Activated CD4-positive, alpha-beta memory T cell treated with anti-CD3 and anti-CD28 coated beads, Interleukin-2, amount 10 ng/mL, durations not matched to agents 7 days and 5 days (primary cell): Measurements from ENCODE around the gene CHD6. TPM values are rescaled to one million over a fixed set of nuclear protein-coding genes. Genes with fewer than 3 reads are reported as not detected.

ENCODE experiments used
- CTCF ChIA-PET: fragments of 350-600 bp; sonication (Branson Sonifier 250); formaldehyde crosslinking; loops from one replicate; lab custom pipeline; 2021; ENCODE audit warnings: antibody characterized with exemption, inconsistent platforms; lab: Charles Lee
- POLR2A ChIA-PET: fragments of 350-600 bp; sonication (Branson Sonifier 250); formaldehyde crosslinking; loops from one replicate; lab custom pipeline; 2021; ENCODE audit warnings: antibody characterized with exemption; lab: Charles Lee
- DNase-seq: peaks from one replicate; pipeline ENCODE4 v3.0.0-alpha.2; 2020
- H3K27ac Mint-ChIP-seq: one replicate; pipeline ENCODE4 v1.8.0; 2021; ENCODE audit warnings: mild to moderate bottlenecking, mixed read lengths
- H3K27me3 Mint-ChIP-seq: one replicate; pipeline ENCODE4 v1.8.0; 2021; ENCODE audit warnings: mixed read lengths
- H3K36me3 Mint-ChIP-seq: one replicate; pipeline ENCODE4 v1.8.0; 2021; ENCODE audit warnings: low read depth, mixed read lengths
- H3K4me1 Mint-ChIP-seq: one replicate; pipeline ENCODE4 v1.8.0; 2021; ENCODE audit warnings: mixed read lengths
- H3K4me3 Mint-ChIP-seq: one replicate; pipeline ENCODE4 v1.8.0; 2021; ENCODE audit warnings: mild to moderate bottlenecking, mixed read lengths
- H3K9me3 Mint-ChIP-seq: one replicate; pipeline ENCODE4 v1.8.0; 2021; ENCODE audit warnings: mixed read lengths
- total RNA-seq, 2 experiments: library from RNA; stranded (reverse); gene quantifications; one replicate each; pipeline ENCODE4 v1.2.3, GENCODE V29; 2021

Gene CHD6
- total RNA-seq, 2 experiments from 2014 or later: 28.0 to 30.3 TPM

- no peaks in the 10 kb centered on the region for H3K27me3 Mint-ChIP-seq
- H3K9me3 Mint-ChIP-seq: peaks cover 41% of the 10 kb centered on the region
- DNase-seq: no peak
- CTCF ChIA-PET: interaction anchor here (0.7 kb wide), 1 partner anchor 289 kb away, joined by 3 read pairs; no protein-coding TSS in a partner anchor
- H3K27ac Mint-ChIP-seq: no peak overlapping the region
- H3K4me1 Mint-ChIP-seq: peaks cover 2% of the 10 kb centered on the region
- peaks cover 23% of the 10 kb centered on the region for H3K36me3 Mint-ChIP-seq
- POLR2A ChIA-PET: no interaction called here
- no peak overlapping the region for H3K4me3 Mint-ChIP-seq
Observed at GRCh38 chr20:41592516-41593216, 25.5 kb downstream of the CHD6 start.

DNA sequence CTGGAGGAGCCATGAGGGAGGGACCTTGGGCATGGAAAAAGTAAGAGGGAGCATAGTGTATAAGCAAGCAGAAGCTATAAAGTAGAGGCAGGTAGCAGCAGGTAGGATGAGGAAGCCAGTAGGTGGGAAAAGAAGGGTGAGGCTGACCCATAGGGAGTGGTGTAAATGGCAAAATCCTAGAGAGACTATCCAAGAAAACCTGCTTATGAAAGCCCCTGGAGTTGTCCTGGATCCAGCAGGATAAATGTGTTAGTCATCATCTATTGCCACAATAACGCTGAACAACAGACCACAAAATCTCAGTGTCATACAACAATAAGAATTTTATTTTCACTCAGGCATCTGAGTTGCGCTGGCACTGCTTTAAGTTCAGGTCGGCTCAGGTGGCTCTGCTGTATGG, 30.2 kb downstream of the CHD6 start:
- no peak for DNase-seq
- Mint-ChIP-seq H3K27ac (no peak overlapping the region), H3K4me1 (no peaks in the 10 kb centered on the region), H3K27me3 (no peaks in the 10 kb centered on the region), H3K36me3 (peaks cover 23% of the 10 kb centered on the region), H3K4me3 (no peak overlapping the region), H3K9me3 (peaks cover 20% of the 10 kb centered on the region)
- ChIA-PET CTCF (interaction anchor here (0.9 kb wide), 1 partner anchor 17 kb away, joined by 3 read pairs; no protein-coding TSS in a partner anchor), POLR2A (interaction anchor here (1.2 kb wide), 1 partner anchor 14 kb away, joined by 3 read pairs; no protein-coding TSS in a partner anchor)

GRCh38 chr20:41587523-41587922, 30.7 kb downstream of the CHD6 start:
- Mint-ChIP-seq H3K4me3 (no peak overlapping the region), H3K36me3 (peaks cover 23% of the 10 kb centered on the region), H3K27me3 (no peaks in the 10 kb centered on the region), H3K27ac (no peak overlapping the region), H3K9me3 (peaks cover 20% of the 10 kb centered on the region), H3K4me1 (no peaks in the 10 kb centered on the region)
- ChIA-PET POLR2A (interaction anchor here (0.6 to 1.2 kb wide), 2 partner anchors 13 to 28 kb away, joined by 3 read pairs; no protein-coding TSS in a partner anchor), CTCF (interaction anchor here (0.9 kb wide), 1 partner anchor 16 kb away, joined by 3 read pairs; no protein-coding TSS in a partner anchor)
- no peak for DNase-seq

DNA sequence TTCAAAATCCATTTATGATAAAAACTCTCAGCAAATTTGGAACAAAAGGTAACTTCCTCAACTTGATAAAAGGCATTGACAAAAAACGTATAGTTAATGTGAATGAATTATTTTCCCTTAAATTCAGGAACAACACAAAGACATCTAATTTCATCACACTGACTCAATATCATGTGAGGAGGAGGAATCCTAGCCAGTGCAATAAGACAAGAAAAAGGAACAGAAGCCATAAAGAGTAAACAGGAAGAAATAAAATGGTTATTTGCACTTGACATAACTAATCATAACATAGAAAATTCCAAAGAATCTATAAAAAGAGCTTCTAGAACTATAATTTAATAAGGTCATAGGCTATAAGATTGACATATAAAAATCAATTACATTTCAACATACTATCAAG, 31.4 kb downstream of the CHD6 start:
- ChIA-PET CTCF (interaction anchor here (0.9 kb wide), 1 partner anchor 15 kb away, joined by 3 read pairs; no protein-coding TSS in a partner anchor), POLR2A (interaction anchor here (0.6 to 1.2 kb wide), 2 partner anchors 12 to 29 kb away, joined by 3 read pairs; no protein-coding TSS in a partner anchor)
- Mint-ChIP-seq H3K27me3 (no peaks in the 10 kb centered on the region), H3K4me1 (no peaks in the 10 kb centered on the region), H3K27ac (no peak overlapping the region), H3K4me3 (no peak overlapping the region), H3K9me3 (peaks cover 20% of the 10 kb centered on the region), H3K36me3 (peaks cover 23% of the 10 kb centered on the region)
- no peak for DNase-seq

- Mint-ChIP-seq H3K36me3 (peaks cover 3% of the 10 kb centered on the region), H3K9me3 (peaks cover 3% of the 10 kb centered on the region)
- CTCF ChIA-PET: interaction anchor here (0.7 kb wide), 1 partner anchor 169 kb away, joined by 3 read pairs; no protein-coding TSS in a partner anchor
Observed at GRCh38 chr20:41580350-41580749, 37.8 kb downstream of the CHD6 start.

GRCh38 chr20:41577129-41578009, 40.8 kb downstream of the CHD6 start:
- H3K27ac Mint-ChIP-seq: no peak overlapping the region
- ChIA-PET POLR2A (no interaction called here), CTCF (no interaction called here)
- H3K4me3 Mint-ChIP-seq: no peak overlapping the region
- H3K9me3 Mint-ChIP-seq: peaks cover 15% of the 10 kb centered on the region
- no peak for DNase-seq
- H3K27me3 Mint-ChIP-seq: no peaks in the 10 kb centered on the region
- H3K4me1 Mint-ChIP-seq: peaks cover 10% of the 10 kb centered on the region
- no peaks in the 10 kb centered on the region for H3K36me3 Mint-ChIP-seq

More at GRCh38 chr20:41580350-41580749, 37.8 kb downstream of the CHD6 start:
- no peak overlapping the region for H3K4me3 Mint-ChIP-seq
- no peaks in the 10 kb centered on the region for H3K4me1 Mint-ChIP-seq
- POLR2A ChIA-PET: no interaction called here
- H3K27ac Mint-ChIP-seq: no peak overlapping the region
- H3K27me3 Mint-ChIP-seq: no peaks in the 10 kb centered on the region
- DNase-seq: no peak

DNA sequence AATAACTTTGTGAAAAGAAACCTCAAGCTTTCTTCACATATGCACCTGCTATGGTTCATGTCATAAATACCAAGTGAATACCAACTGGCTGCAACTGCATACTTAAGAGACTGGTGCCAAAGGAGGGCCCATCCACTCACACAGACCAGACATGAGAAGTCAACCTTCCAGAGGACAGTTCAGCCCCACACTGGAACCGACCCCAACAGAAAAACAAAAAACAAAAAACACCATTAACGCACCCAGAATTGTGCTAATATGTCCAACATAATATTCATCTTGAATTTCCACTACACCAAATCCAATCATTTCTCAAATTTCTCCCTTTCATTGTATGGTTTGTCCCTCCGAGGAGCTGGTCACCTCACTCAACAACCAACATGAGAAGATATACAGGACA, 42.8 kb downstream of the CHD6 start:
- Mint-ChIP-seq H3K27me3 (no peaks in the 10 kb centered on the region), H3K4me1 (peaks cover 10% of the 10 kb centered on the region), H3K9me3 (peaks cover 15% of the 10 kb centered on the region), H3K4me3 (no peak overlapping the region), H3K36me3 (no peaks in the 10 kb centered on the region), H3K27ac (no peak overlapping the region)
- ChIA-PET CTCF (no interaction called here), POLR2A (no interaction called here)
- no peak for DNase-seq

DNA sequence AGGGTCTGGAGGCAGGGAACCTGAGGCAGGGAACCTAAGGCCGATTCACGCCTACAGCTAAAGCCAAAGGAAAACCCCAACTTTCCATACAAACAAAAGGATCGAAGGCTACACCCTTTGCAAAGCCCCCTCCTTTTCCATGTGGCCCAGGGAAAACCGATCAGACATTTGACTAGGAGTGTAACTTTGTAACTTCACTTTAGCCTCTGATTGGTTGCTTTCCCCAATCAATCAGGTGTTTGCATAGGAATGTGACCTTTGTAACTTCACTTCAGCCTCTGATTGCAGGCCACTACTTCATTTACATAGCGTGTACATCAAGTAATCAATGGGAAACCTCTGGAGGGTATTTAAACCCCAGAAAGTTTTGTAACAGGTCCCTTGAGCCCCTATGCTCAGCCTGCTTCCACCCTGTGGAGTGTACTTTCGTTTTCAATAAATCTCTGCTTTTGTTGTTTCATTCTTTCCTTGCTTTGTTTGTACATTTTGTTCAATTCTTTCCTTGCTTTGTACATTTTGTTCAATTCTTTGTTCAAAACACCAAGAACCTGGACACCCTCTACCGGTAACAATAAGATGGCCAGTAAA, 43.3 kb downstream of the CHD6 start:
- H3K4me1 Mint-ChIP-seq: peaks cover 10% of the 10 kb centered on the region
- no peaks in the 10 kb centered on the region for H3K36me3 Mint-ChIP-seq
- no peaks in the 10 kb centered on the region for H3K27me3 Mint-ChIP-seq
- CTCF ChIA-PET: no interaction called here
- H3K4me3 Mint-ChIP-seq: no peak overlapping the region
- H3K27ac Mint-ChIP-seq: no peak overlapping the region
- H3K9me3 Mint-ChIP-seq: peaks cover 15% of the 10 kb centered on the region
- POLR2A ChIA-PET: interaction anchor here (0.9 kb wide), 1 partner anchor 12 kb away, joined by 3 read pairs; no protein-coding TSS in a partner anchor
- DNase-seq: no peak

GRCh38 chr20:41573955-41574354, 44.2 kb downstream of the CHD6 start:
- peaks cover 10% of the 10 kb centered on the region for H3K4me1 Mint-ChIP-seq
- no peaks in the 10 kb centered on the region for H3K36me3 Mint-ChIP-seq
- no peak overlapping the region for H3K27ac Mint-ChIP-seq
- H3K4me3 Mint-ChIP-seq: no peak overlapping the region
- H3K27me3 Mint-ChIP-seq: no peaks in the 10 kb centered on the region
- no peak for DNase-seq
- H3K9me3 Mint-ChIP-seq: peaks cover 15% of the 10 kb centered on the region
- ChIA-PET POLR2A (interaction anchor here (0.9 kb wide), 1 partner anchor 13 kb away, joined by 3 read pairs; no protein-coding TSS in a partner anchor), CTCF (no interaction called here)

- Mint-ChIP-seq H3K36me3 (no peaks in the 10 kb centered on the region), H3K4me3 (no peak overlapping the region), H3K27ac (no peak overlapping the region), H3K4me1 (peaks cover 10% of the 10 kb centered on the region), H3K27me3 (no peaks in the 10 kb centered on the region), H3K9me3 (peaks cover 15% of the 10 kb centered on the region)
- DNase-seq: no peak
- POLR2A ChIA-PET: no interaction called here
- CTCF ChIA-PET: interaction anchor here (0.8 kb wide), 1 partner anchor 15 kb away, joined by 3 read pairs; no protein-coding TSS in a partner anchor
Observed at GRCh38 chr20:41572010-41572572, 46.1 kb downstream of the CHD6 start.

- ChIA-PET POLR2A (no interaction called here), CTCF (interaction anchor here (0.8 kb wide), 1 partner anchor 16 kb away, joined by 3 read pairs; no protein-coding TSS in a partner anchor)
- DNase-seq: no peak
- peaks cover 15% of the 10 kb centered on the region for H3K9me3 Mint-ChIP-seq
- no peak overlapping the region for H3K27ac Mint-ChIP-seq
- H3K27me3 Mint-ChIP-seq: no peaks in the 10 kb centered on the region
- H3K4me1 Mint-ChIP-seq: peaks cover 10% of the 10 kb centered on the region
- no peaks in the 10 kb centered on the region for H3K36me3 Mint-ChIP-seq
- no peak overlapping the region for H3K4me3 Mint-ChIP-seq
Observed at GRCh38 chr20:41571006-41571405, 47.2 kb downstream of the CHD6 start.

- peaks cover 2% of the 10 kb centered on the region for H3K36me3 Mint-ChIP-seq
- no peaks in the 10 kb centered on the region for H3K27me3 Mint-ChIP-seq
- H3K9me3 Mint-ChIP-seq: peaks cover 17% of the 10 kb centered on the region
- ChIA-PET POLR2A (no interaction called here), CTCF (no interaction called here)
- no peak for DNase-seq
- H3K4me3 Mint-ChIP-seq: no peak overlapping the region
- no peak overlapping the region for H3K27ac Mint-ChIP-seq
- peaks cover 10% of the 10 kb centered on the region for H3K4me1 Mint-ChIP-seq
Observed at GRCh38 chr20:41570557-41570956, 47.6 kb downstream of the CHD6 start.
